GM03348 (cell line): ENCODE measurements around the gene ITPR1.
"Not testable (repeated sequence)": the region's sequence is repeated elsewhere in the genome, so short reads cannot be mapped to it uniquely, and the experiment has no call there.

Experiments used
- DNase-seq: peaks from one replicate; pipeline ENCODE4 v3.0.0; 2012; ENCODE audit warnings: low spot score

ITPR1 gene

DNA sequence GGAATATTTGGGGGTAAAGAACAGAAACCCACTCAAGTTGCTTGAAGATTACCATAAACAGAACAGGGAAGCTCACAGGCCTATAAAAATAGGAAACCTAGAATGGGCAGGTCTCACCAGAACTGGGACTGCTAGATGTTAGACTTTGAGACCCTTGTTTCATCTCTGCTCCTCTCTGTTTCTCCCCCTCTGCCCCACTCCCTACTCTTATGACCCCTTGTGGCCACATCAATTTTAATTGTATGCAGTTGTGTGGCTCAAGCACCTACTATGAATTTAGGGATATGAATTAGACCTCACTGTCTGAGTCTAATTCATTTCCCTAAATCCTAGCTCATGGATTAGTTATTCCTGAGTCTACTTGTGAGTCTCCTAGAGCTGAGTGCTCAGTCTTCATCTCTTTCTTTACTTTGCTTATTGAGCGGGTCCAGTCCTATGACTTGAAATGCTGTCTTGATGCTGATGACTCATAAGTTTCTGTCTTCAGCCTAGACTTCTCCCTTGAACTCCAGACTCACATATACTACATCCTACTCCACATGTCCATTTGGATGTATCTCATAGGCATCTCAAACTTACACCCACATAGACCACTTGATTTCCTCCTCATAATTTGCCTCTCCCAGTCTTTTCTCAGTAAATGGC lies 78.7 kb downstream of the ITPR1 start:
- no peak for DNase-seq

DNA sequence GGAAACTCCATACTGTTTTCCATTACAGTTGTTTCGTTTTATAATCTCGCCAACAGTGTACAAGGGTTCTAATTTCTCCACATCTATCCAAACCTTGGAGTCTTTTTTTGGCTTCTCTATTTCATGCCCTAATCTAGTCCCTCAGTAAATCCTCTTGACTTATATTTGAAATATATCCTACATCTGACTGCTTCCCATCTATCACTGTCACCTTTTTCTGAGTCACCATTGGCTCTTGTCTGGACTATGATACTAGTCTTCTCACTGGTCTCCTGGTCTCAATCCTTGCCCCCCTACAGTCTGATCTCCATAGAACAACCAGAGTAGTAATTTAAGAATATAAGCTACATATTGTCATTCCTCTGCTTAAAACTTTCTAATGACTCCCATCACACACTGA lies 80.0 kb downstream of the ITPR1 start:
- DNase-seq: no peak

DNA sequence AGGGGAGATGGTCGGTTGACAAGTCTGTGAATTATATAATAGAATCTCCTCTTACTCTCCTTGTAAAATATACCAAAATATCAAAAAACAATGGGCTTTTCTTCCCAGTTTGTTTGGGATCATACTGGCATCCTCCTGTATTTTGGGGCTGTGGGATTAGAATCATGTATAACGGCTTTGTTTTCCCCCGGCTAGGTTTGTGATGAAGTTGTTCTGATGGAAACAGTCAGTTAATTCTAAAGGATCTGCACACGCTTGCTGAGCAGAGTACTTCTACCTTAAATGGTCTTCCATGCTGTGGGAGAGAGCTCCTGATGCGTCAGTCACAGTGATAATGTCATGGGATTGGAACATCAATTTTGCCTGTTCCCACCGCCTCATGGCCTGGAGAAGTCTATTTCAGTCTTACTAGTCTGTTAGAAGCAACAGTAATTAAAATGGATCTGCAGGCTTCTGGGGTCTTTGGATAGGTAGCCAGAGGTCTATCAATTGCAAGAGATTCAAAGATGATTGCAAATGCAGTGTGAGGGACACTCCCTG lies 81.3 kb downstream of the ITPR1 start:
- no peak for DNase-seq

DNA sequence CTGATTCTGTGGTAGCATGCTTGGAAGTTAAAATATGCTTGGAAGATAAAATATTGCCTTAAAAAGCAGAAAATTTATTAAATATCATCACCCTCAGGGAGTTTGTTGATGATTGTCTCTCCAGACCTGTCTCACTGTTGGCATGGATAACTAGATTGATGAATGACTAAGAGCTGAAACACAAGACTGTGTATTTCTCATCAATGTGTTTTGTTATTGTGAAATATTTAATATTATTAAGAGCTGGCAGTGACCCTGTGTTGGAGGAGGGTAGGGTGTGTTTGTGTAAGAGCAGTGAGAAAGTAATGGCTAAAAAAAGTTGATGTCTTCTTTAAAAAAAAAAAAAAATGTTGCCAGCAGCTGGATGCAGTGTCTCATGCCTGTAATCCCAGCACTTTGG lies 82.2 kb downstream of the ITPR1 start:
- DNase-seq: no peak

DNA sequence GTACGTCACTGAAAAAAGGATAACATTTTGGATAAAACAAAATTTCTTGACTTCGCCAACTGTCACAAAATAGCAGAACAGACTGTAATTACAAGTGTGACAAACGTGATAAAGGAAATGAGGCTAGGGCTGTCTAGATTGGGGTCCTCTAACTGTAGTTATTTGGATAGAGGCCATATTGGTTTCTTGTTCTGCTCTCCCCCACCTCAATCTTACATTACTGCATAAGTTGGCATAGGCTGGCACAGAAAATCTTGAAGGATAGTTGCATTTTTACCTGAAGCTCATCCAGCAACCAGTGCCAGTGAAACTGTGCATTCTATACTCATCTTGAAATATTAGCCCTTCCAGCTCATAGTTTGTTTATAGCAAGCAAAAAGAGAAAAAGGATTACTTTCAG lies 84.6 kb downstream of the ITPR1 start:
- DNase-seq: no peak

DNA sequence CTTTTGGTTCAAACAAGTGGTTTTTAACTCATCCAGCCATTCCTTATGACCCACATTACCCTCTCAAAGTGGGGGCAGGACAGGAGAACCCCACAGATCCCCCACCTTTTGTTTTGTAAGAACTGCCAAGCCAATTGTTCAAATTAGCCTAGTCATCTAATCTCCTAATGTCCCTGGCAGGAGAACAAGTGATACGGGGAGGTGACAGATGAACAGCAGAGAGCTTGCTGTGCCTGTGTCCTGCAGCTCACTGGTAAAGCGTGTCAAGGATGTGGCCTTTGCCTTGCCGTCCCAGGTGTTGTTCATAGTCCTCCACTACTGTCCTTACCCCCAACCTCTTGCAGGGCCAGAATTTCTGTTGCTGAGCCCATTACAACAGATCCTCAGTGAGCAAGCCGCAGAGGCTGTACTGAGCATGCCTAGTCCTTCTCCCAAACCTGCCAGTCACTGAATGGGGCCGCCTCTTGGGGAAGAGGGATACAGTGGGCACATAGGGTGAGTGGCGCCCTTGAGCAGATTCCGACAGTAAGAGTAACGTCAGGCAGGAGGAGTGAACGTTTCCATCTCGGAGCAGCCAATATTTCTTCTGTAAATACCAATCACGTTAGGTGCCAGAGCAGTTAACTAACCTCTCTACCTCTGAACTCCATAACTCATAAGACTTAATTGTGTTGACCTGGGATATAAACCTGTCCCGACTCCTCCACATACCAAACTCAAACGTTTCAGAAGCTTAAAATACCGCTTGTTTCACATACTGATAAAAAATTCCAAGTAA lies 87.4 kb downstream of the ITPR1 start:
- DNase-seq: no peak

DNA sequence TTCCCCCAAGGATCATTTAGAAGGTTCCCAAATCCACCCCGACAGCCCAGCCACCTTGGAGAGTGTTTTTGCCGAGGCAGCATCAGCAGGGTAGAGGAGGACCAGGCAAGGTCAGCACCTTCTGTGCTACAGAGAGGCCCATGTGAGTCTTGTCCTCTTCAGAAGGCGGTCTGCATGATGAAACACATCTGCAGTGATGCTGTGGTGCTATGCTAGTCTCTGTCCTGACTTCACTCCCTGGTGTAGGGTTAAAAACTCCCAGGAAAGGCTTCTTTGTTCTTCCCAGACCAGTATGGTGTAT lies 87.9 kb downstream of the ITPR1 start:
- DNase-seq: no peak

DNA sequence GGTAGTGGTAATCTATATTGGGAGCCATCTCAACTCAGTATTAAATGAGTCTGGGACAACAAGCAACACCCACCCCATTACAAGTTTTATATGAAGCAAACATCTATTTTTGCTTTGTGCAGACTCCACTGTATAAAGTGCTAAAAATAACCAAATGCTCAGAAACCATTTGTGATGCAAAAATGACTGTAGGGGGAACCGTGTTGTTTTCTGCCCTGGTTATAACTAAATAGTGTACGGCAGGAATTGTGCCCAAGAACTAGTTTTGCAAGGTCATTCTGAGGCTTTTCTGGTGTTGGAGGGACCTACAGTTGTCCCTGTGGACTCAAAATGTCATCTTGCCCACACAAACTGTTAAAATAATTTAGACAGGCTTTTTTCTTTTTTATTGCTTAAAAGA lies 88.3 kb downstream of the ITPR1 start:
- DNase-seq: no peak

DNA sequence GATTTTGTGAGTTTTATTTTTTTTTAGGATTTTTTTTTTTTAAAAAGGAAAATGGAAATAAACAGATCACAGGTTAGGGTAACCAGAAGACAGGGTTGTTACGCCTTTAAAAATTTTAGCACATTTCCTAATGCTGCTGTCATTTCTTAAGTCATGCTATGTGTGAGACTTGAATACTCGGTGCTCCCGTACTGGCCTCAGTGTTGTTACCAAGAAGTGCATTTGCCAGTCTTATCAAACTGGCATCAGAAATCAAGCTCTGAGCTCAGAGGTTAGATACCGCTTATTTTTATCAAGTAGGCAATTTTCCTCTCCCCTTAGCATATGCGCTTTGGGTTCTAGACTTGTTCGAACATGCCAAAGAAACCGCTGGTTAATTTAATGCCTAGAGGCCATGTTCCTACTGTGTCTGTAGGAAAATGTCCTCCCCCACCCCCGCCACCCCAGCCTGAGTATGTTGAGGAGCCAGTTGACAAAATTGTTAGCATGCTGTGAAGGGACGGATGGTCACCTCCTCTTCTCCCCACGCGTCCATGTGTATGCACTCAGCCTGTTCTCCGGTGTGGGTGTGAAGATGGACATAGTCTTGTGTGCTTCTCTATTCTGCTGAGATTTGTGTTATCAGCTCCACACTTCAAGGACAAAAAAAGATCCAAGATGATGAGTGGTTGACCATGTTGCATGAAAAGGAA lies 88.9 kb downstream of the ITPR1 start:
- no peak for DNase-seq

DNA sequence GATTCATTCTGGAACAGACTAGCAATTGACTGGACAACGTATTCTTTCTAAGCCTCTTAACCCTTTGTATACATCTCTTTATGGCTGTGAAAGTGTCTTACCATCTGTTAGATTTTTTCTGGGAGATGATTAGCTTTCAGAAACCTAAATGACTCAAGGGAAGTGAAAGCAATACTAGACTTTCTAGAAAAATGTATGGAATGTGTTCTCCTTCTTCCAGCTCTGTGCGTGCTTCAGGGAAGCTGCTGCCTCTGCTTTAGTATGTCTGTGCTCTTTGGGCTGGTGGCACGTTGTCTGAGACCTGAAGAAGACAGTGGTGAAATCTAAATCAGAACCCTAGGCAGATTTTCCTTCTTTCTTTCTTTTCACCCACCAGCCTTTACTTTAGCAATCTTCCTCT lies 89.5 kb downstream of the ITPR1 start:
- peak; percentile 66 for DNase-seq

DNA sequence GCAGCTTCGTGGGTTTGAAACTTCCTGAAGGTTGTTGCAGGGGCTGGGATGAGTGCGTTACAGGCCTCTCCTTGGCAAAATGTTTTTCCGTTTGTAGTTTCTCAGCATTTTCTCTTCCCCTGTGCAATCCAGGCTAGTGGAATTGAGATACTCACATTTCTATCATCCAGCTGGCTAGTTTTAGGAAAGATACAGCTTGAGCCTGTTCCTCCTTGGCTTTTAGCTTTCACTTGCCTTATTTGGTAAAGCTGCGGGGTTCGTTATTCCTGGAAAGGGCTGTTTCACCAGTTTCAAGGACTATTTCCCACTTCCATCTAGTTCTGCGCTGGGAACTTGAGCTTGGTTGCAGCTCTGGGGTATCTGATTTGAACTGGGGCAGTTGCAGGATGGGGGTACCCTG lies 90.3 kb downstream of the ITPR1 start:
- DNase-seq: no peak

DNA sequence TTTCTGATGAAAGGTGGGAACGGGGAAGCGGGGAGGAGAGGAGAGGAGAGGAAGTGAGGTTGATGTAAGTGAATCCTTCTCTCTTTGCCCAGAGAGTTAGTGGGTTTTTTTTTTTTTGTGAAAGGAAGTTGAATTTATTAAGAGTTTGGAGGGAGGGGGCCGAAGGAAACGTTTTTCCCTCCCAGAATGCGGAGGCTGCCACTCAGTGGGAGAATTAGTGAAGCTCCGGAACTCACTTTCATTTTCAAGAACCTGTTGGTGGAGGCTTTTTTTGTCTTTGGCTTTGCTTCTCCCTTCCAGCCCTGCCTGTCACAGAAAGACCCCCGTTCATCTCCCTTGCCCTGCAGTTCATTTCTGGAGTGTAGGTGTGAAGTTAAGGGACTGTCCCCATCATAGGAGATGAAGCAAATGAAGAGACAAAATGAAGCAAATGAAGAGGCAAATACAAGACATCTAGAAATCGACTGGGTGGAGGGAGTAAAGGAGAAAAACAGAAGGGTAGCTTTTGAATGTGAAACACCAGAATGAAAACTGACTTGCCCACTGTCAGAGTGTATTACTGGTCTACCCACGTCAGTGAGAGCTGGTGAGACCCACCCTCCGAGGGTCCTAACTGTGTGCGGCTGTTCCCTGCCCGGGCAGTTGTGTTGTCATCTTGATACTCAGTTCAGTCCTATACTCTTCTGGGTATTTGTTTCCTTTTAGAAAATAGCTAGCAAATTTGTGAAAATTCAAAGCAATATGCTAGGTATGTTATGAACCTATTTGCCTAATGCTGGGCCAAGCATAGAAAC lies 91.5 kb downstream of the ITPR1 start:
- no peak for DNase-seq

DNA sequence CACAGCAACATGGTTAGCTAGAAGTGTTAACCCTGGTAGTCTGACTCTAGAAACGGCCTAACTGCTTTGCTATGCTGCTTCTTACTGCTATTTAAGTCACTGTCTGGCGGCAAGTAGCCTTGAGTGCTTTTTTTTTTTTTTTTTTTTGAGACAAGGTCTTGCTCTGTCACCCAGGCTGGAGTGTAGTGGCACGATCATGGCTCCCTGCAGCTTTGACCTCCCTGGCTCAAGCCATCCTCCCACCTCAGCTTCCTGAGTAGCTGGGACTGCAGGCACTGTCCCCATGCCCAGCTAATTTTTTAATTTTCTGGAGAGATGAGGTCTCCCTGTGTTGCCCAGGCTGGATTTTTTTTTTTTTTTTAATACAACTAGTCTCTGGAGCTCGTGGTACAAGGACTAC lies 93.2 kb downstream of the ITPR1 start:
- DNase-seq: no peak

DNA sequence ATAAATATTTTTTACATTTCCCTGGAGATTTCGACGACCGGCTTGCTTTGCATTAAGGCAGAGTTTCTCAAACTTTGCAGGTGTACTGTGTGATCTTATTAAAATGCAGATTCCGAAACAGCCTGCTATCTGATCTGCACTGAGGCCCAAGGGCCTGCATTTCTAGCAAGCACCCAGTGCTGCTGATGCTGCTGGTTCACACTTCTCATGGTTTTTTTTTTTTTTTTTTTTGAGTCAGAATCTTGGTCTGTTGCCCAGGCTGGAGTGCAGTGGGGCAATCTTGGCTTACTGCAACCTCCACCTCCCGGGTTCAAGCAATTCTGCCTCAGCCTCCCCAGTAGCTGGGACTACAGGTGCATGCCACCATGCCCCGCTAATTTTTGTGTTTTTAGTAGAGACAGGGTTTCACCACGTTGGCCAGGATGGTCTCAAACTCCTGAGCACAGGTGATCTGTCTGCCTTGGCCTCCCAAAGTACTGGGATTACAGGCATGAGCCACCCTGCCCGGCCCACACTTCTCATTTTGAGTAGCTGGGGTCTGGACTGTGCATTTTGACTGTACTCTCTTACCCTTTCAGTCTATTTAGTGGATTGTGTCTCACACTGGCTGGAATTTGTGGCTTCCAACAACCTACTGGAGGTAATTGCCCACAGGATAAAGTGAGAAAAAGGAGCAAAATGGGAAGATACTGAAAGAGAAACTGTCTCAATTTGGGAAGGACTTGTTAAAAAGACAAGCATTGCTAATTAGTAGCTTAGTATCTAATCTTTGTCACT lies 94.1 kb downstream of the ITPR1 start:
- DNase-seq: no peak

DNA sequence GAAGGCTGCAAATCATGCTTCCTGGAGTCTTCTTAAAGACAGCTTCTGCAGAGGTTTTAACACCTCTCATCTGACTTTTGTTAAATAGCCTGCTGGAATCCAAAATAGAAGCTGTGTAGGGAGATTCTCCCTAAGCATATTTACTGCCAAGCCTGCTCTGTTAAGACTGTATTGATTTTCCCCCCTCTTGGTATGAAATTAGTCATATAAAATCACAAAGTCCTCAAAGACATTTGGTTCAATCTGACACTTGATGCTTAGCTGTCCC lies 94.6 kb downstream of the ITPR1 start:
- DNase-seq: no peak

DNA sequence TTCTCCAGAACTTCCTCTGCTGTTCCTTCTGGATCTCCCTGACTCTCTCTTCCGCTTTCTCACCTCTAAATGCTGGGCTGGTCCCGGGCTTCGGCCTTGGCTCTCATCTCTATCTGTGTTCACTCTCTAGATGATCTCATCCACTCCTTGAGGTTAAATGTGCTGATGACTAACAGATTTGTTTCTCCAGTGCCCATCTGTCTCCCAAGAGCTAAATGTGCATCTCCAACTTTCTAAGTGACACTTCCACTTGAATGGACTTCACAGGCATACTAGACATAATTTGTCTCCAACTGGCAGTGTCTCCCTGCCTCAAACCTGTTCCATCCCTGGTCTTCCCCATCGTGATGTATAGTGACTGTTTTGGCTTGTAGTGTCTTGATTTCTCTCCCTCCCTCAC lies 95.3 kb downstream of the ITPR1 start:
- DNase-seq: peak; percentile 56

DNA sequence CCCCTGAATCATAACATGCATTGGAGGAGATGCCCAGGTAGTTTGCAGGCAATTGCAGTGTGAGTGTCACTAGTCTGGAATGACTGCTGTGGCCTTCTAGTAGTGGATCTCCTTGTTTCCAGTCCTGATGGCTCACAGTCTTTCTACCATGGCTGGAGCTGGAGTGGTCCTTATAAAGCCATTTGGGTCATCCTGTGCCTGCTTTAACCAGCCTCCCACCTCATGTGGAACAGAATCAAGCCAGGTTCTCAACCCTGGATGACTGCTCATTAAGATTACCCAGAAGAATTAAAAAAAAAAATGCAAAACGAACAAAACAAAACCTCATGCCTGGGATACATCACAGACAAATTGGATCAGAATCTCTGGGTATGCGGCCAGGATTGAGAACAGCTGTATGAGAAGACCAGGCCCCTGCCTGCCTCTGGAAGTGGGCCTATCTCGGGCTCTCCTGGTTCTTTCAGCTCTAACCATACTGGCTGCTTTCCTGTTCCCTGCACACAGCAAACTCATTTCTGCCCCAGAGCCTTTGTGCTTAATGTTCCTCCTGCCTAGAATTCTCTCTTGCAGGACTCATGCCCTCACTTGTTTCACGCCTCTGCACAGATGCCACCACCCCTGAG lies 96.4 kb downstream of the ITPR1 start:
- no peak for DNase-seq

DNA sequence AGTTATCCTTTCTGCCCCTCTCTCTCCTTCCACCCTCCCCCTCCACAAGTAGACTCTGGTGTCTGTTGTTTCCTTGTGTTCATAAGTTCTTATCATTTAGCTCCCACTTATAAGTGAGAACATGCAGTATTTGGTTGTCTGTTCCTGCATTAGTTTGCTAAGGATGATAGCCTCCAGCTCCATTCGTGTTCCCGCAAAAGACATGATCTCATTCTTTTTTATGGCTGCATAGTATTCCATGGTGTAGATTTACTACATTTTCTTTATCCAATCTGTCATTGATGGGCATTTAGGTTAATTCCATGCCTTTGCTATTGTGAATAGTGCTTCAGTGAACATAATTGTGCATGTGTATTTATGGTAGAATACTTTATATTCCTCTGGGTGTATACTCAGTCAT lies 97.7 kb downstream of the ITPR1 start:
- not testable (repeated sequence) for DNase-seq

DNA sequence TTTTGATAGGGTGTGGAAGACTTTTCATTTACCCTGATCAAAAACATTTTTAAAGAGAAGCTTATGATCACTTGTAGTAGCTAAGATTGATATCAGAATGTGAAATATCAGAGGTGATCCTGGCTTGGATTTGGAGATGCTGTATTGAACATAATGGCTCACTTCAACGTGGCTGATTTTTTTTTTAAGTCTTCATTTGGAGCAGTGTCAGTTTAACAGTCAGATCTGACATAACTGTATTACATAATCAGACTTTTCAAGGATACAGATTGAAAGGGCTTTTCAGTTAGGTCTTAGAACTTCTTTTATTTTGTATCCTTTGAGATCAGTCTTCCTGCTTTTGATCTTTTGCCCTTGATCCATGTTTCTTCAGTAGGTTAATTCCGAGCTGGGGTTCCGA lies 98.5 kb downstream of the ITPR1 start:
- DNase-seq: no peak

DNA sequence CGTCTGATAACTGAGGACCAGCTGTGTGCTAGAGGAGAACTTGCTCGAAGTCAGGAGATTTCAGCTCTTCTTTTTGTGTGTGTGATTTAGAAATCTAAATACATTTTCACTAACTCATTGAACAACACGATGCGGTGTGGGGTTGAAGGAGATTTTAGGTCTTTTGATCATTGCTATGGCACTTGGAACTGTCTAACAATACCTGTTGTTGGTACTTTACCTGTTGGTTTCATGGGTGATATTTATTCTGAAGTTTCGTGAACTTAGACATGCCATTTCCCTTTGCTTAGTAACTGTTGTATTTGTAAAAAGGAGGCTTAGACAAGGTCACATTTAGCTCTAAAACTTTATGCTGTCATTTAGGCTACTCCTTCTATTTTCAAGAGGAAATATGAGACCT lies 99.9 kb downstream of the ITPR1 start:
- no peak for DNase-seq

DNA sequence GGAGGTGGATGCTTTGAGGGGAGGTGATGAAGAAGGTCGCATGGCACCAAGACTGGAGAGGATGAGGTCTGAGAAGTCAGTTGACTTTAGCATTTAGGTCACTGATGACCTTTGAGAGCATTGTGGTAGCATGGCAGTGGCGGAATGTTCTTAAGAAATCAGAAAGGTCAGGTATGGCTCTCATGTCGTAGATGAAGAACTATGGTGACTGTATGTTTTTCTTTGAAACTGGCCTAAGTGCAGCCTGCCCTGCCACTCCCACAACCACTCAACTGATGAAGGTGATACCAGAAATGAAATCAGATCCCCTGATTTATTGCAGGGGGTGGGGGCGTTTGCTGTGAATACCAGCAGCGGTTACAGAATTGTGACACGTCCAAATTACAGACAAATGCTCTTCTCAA lies 102.6 kb downstream of the ITPR1 start:
- DNase-seq: no peak

DNA sequence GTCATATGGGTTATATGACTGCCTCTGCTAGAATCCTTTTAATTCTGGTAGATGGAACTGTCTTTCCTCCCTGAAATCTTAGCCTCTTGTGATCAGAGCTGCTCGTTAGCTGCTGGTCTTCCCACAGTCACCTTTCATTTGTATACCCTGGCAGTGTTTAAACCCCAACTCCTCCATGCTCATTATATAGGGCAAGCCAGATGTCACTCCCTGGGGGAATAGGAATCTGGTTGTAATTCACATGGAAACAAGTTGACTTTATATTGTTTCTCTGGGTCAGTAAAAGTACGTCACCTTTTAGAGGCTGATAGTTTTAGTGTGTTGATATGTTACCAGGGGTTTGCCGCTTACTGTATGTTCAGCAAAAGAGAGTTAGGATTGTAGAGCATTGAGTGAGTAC lies 103.5 kb downstream of the ITPR1 start:
- no peak for DNase-seq
